Adrenal gland (tissue), 12 donors: Measurements from ENCODE around the gene AMPD2. TPM values are rescaled to one million over a fixed set of nuclear protein-coding genes. Genes with fewer than 3 reads are reported as not detected.

Experiments
- DNase-seq, 7 donors: peaks; one replicate each; pipeline ENCODE4 v3.0.0-alpha.2; 2019 to 2020
- H3K27ac ChIP-seq, 5 donors: fragments of 200-600 bp; sonication (generic) in 4 of 5; 1 replicate in 3 of 5; 2 replicates in 2 of 5; pipeline versions ENCODE4 v1.5.1 to v1.8.0; 2016 to 2020; ENCODE audit warnings: mild to moderate bottlenecking in 1 of 5
- H3K27me3 ChIP-seq: fragments of 200-600 bp; 2 replicates; pipeline ENCODE4 v1.8.0; 2021
- H3K36me3 ChIP-seq, 2 donors: fragments of 200-600 bp; replicated peaks in 1 of 2; 1 replicate in 1 of 2; 2 replicates in 1 of 2; pipeline versions ENCODE4 v1.5.1 to v1.8.0; 2018 to 2022
- H3K4me1 ChIP-seq, 2 donors: fragments of 200-600 bp; replicated peaks in 1 of 2; 1 replicate in 1 of 2; 2 replicates in 1 of 2; pipeline versions ENCODE4 v1.5.1 to v1.8.0; 2018 to 2021
- H3K4me3 ChIP-seq, 4 donors: fragments of 200-600 bp; sonication (generic) in 3 of 4; one replicate each; pipeline ENCODE4 v1.5.1; 2016 to 2018
- H3K9me3 ChIP-seq, 3 donors: fragments of 200-600 bp; sonication (generic) in 1 of 3; replicated peaks in 1 of 3; 1 replicate in 2 of 3; 2 replicates in 1 of 3; pipeline versions ENCODE4 v1.5.1 to v1.8.0; 2016 to 2021
- CTCF ChIP-seq, 6 experiments: fragments of 450-650 bp in 4 of 6; fragments of 200-600 bp in 2 of 6; sonication (generic) in 1 of 6; IDR thresholded peaks; 1 replicate in 5 of 6; 2 replicates in 1 of 6; pipeline versions ENCODE4 v1.5.1 to v1.8.0; 2016 to 2021; ENCODE audit warnings: antibody characterized with exemption in 6 of 6, mild to moderate bottlenecking in 2 of 6, moderate library complexity in 1 of 6
- POLR2A ChIP-seq, 2 donors: fragments of 450-650 bp; IDR thresholded peaks; one replicate each; pipeline ENCODE4 v1.6.1; 2017; ENCODE audit warnings: antibody characterized with exemption in 2 of 2, mild to moderate bottlenecking in 2 of 2, moderate library complexity in 1 of 2
- WGBS, 4 donors: extraction: QIAGEN DNeasy Blood & Tissue Kit in 2 of 4; methylation state at CpG; one replicate each; pipeline versions ENCODE4 v1.1.5 to v1.1.7; 2013 to 2017; 5-methylcytosine and 5-hydroxymethylcytosine counted together
- intact Hi-C, 2 donors: fragments of 100-400 bp; cut with DNase I; formaldehyde crosslinking; loops; one replicate each; pipeline versions ENCODE4 v1.14.1 to v1.15.0; 2022 to 2023
- polyA plus RNA-seq, 3 donors: library from polyadenylated mRNA; stranded (reverse); fragments of 200-250 nt in 2 of 3; fragments of 350-450 nt in 1 of 3; fragmentation: Illumina TruSeq in 1 of 3; extraction: RNeasy Lipid Tissue Mini Kit (QIAGEN cat#74804) in 1 of 3; gene quantifications; one replicate each; pipeline ENCODE4 v1.2.3, GENCODE V29; 2013 to 2014
- total RNA-seq, 9 donors: library from RNA; depleted of rRNA in 4 of 9; stranded (reverse); fragments of >200 nt in 4 of 9; fragments of 120-200 nt in 1 of 9; fragmentation: NEBNext Ultra II Directional in 1 of 9; extraction: Animal tissue kit (Norgen Biotek cat#: 25700) in 1 of 9; gene quantifications; one replicate each; pipeline versions ENCODE4 v1.1.0 to v1.2.4, GENCODE V29; 2013 to 2023
- donor health status: healthy with polysubstance abuse.
- donor health status: Bipolar disorder and iron deficiency.
- donor health status: DM: yes; HTN: yes; CAD: no.
- donor health status: DM: no; HTN: no; CAD: no.
- donor health status: DM: no; HTN: no; CAD: no.
- donor health status: DM: yes; HTN: yes; CAD: no.

Gene AMPD2
- total and polyA plus RNA-seq, 12 donors = 28.4 to 170 (median 69.2) TPM

DNA sequence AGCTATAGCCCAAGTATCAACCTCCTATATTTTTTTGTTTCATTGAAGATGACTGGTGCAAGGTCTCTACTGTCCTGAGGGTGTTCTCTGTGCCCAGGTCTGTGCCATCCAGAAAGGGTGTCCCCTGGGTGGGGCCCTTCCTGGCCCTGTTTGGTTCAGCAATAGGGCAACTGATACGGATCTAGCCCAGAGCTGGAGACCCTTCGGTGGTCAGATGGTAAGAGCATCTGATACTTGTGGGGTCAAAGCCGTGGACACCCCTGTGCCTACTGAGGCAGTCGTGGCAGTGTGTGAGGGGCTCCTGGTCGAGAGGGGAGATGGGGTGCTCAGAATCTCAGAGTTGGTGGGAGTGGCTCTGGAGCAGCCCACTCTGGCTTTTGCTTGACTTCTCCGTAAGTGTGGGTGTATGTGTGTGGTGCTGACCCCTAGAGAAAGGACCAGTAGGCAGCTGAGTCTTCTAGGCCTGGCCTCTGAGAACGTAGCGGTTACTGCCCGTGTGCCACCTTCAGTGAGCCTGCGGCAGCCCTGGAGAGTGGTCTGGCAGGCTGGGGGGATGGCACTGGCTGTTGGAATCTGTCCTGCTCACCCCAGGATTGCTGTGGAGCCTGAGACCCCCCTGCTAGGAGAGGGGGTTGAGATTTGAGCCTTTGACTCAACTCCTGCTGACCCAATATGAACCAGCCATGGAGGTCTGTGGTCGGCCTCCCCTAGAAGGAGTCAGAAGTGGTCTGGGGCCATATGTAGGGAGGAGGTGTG lies 2.7 kb downstream of the AMPD2 start:
- TF ChIP-seq CTCF (IDR thresholded peaks at IDR 0.05) (no peak), POLR2A (IDR thresholded peaks at IDR 0.05) (no peak)
- Histone ChIP-seq H3K27ac (peak overlapping the region in 2 of 5 donors; percentile 21 to 67), H3K9me3 (no peaks in the 10 kb centered on the region), H3K27me3 (no peaks in the 10 kb centered on the region), H3K4me3 (peak overlapping the region in 1 of 4 donors; percentile 71), H3K4me1 (peaks cover 12 to 50% of the 10 kb centered on the region in 2 donors), H3K36me3 (peaks cover 0 to 15% of the 10 kb centered on the region in 2 donors)
- intact Hi-C loops = no loop called here
- 73 to 100% (median 81%) methylated on average over 5 to 11 of the region's 11 CpGs for WGBS, 4 donors
- DNase-seq = peak in 1 of 7 donors; percentile 49

GRCh38 chr1:109622895-109623294 lies 3.3 kb downstream of the AMPD2 start:
- H3K36me3 ChIP-seq = peaks cover 0 to 20% of the 10 kb centered on the region in 2 donors
- intact Hi-C loops = no loop called here
- no peak overlapping the region for H3K4me3 ChIP-seq
- no peaks in the 10 kb centered on the region for H3K27me3 ChIP-seq
- DNase-seq = peak in 1 of 7 donors; percentile 52
- no peaks in the 10 kb centered on the region for H3K9me3 ChIP-seq
- TF ChIP-seq CTCF (IDR thresholded peaks at IDR 0.05) (no peak), POLR2A (IDR thresholded peaks at IDR 0.05) (no peak)
- H3K27ac ChIP-seq = peak overlapping the region in 2 of 5 donors; percentile 21 to 67
- 81 to 89% (median 85%) methylated on average over 3 of the region's 3 CpGs for WGBS, 4 donors
- H3K4me1 ChIP-seq = peaks cover 12 to 50% of the 10 kb centered on the region in 2 donors

DNA sequence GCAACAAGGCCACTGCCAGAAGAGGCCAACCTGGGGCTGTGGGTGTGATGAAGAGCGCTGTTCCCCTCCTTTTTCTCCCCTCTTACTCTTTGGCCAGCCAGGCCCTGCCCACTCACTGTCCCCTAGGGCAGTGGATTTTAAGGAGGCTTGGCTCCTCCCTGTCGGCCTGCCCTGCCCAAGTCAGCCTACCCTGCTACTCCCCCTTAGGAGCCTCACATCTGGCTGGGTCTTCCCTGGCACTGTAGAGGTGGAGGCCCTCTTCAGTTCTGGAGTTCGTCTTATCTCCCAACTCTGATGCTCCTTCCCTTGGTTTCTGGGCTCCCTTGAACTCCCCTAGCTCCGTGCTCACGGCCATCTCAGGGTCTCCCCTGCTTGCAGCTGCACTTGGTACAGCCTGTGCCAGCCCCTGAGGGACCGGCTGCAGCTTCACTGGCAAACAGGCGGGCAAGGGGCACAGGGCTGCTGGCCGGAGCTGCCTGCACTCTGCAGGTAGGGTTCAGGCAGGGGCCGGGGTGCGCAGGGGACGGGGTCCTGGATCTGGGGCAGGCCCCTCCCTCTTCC lies 4.0 kb downstream of the AMPD2 start:
- Histone ChIP-seq H3K4me3 (no peak overlapping the region), H3K9me3 (no peaks in the 10 kb centered on the region), H3K27ac (peak overlapping the region in 2 of 5 donors; percentile 45 to 67), H3K27me3 (no peaks in the 10 kb centered on the region), H3K4me1 (peaks cover 12 to 50% of the 10 kb centered on the region in 2 donors), H3K36me3 (peaks cover 0 to 28% of the 10 kb centered on the region in 2 donors)
- TF ChIP-seq CTCF (IDR thresholded peaks at IDR 0.05) (no peak), POLR2A (IDR thresholded peaks at IDR 0.05) (no peak)
- peak in 3 of 7 donors; percentile 9 to 64 (median 20) for DNase-seq
- intact Hi-C loops = no loop called here
- 63 to 79% (median 68%) methylated on average over 5 to 11 of the region's 11 CpGs for WGBS, 4 donors

DNA sequence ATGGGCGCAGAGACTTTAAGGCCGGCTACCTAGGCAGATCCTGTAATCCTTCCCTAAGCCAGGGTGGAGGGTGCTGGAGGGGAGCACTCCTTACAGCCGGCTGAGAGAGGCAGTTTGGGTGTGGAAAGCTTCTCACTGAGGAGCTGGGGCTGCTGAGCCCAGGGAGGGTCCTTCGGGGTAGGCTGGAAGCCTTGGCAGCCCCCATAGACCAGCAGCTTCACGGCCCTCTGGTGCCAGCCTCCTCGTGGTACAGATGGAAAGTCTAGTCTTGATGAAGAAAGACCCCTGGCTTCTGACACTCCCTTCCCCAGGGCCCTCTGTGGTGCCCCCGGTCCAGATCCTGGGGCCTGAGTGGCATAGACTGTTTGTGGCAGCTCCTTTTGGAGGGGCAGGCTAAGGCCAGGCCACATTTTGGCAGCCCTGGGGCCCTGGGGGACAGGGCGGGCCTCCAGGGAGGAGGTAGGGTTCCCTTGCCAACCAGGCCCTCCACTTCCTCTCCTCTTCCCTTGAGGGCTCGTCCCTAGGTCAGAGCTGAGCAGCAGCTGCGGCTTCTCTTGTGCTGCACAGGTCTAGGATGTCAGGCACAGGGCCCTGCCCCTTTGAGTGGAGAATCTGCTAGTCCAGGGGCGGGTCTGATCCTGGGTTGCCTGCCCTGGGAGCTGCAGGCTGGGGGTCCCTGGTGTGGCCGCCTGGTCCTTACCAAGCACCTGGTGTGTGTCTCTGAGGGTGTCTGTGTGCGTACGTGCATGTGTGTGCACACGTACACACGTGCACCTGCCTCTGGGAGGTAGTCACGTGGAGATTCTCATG lies 4.8 kb downstream of the AMPD2 start:
- Histone ChIP-seq H3K36me3 (peaks cover 0 to 36% of the 10 kb centered on the region in 2 donors), H3K27ac (peak overlapping the region in 2 of 5 donors; percentile 59 to 67), H3K27me3 (no peaks in the 10 kb centered on the region), H3K4me1 (peaks cover 12 to 42% of the 10 kb centered on the region in 2 donors), H3K9me3 (no peaks in the 10 kb centered on the region), H3K4me3 (no peak overlapping the region)
- peak in 3 of 7 donors; percentile 7 to 61 (median 25) for DNase-seq
- intact Hi-C loops = loop anchor here (5.0 kb wide), 2 partner anchors 77 to 82 kb away; partner anchors contain the start of gene GNAI3 (in 1 of the 2)
- 70 to 85% (median 75%) methylated on average over 8 to 17 of the region's 17 CpGs for WGBS, 4 donors
- TF ChIP-seq POLR2A (IDR thresholded peaks at IDR 0.05) = no peak
- TF ChIP-seq CTCF (IDR thresholded peaks at IDR 0.05) = no peak
